K562 (cell line): ENCODE measurements around the gene JAKMIP2.

Source experiments
- ADNP ChIP-seq: fragments of 200-800 bp; sonication (Bioruptor generic); IDR thresholded peaks from 2 replicates; pipeline ENCODE4 v1.6.1; 2016; ENCODE audit warnings: missing genetic modification characterization, missing compliant biosample characterization
- CBFA2T2 ChIP-seq: fragments of 450-650 bp; conservative IDR thresholded peaks from 2 replicates; pipeline ENCODE4 v1.6.1; 2017; ENCODE audit warnings: mild to moderate bottlenecking
- CEBPZ ChIP-seq: fragments of 150-350 bp; IDR thresholded peaks from 2 replicates; pipeline ENCODE4 v1.6.1; 2014; ENCODE audit warnings: low read depth, mild to moderate bottlenecking, low read length, borderline replicate concordance
- CTCF ChIP-seq, 3 experiments: IDR thresholded peaks in 2 of 3; conservative IDR thresholded peaks in 1 of 3; 2 replicates each; pipeline ENCODE4 v1.5.1; 2011 to 2012; ENCODE audit warnings: low read length in 3 of 3, mild to moderate bottlenecking in 3 of 3, control low read depth in 2 of 3, improper control_type of control experiment in 1 of 3, inconsistent platforms in 1 of 3, low read depth in 1 of 3, mixed read lengths in 1 of 3, moderate library complexity in 1 of 3; ENCODE audit not compliant: insufficient read depth in 2 of 3
- EP300 ChIP-seq: IDR thresholded peaks from 2 replicates; pipeline ENCODE4 v1.6.1; 2012; ENCODE audit warnings: low read length, improper control_type of control experiment
- FOXA1 ChIP-seq: fragments of 450-650 bp; IDR thresholded peaks from 2 replicates; pipeline ENCODE4 v1.6.1; 2016; ENCODE audit warnings: mild to moderate bottlenecking, borderline replicate concordance
- KLF1 ChIP-seq: fragments of 450-650 bp; IDR thresholded peaks from 2 replicates; pipeline ENCODE4 v1.6.1; 2016; ENCODE audit warnings: missing genetic modification characterization, missing compliant biosample characterization
- NRF1 ChIP-seq, 2 experiments: fragments of 450-650 bp; IDR thresholded peaks in 1 of 2; conservative IDR thresholded peaks in 1 of 2; 2 replicates each; pipeline ENCODE4 v1.6.1; 2014; ENCODE audit warnings: mild to moderate bottlenecking in 2 of 2
- TAF7 ChIP-seq: fragments of 450-650 bp; IDR thresholded peaks from 2 replicates; pipeline ENCODE4 v1.6.1; 2016; ENCODE audit warnings: missing genetic modification characterization, missing compliant biosample characterization
- TARDBP ChIP-seq: fragments of 450-650 bp; IDR thresholded peaks from 2 replicates; pipeline ENCODE4 v1.6.1; 2016
- ZNF212 ChIP-seq: fragments of 450-650 bp; formaldehyde crosslinking; IDR thresholded peaks from 2 replicates; pipeline ENCODE4 v1.4.0; 2020; ENCODE audit warnings: mild to moderate bottlenecking
- ZNF431 ChIP-seq: sonication (generic); formaldehyde crosslinking; IDR thresholded peaks from 2 replicates; pipeline ENCODE4 v1.8.0; 2022; ENCODE audit warnings: mild to moderate bottlenecking, missing genetic modification reagents
- ZNF639 ChIP-seq, 2 experiments: fragments of 200-800 bp in 1 of 2; sonication (Bioruptor generic) in 1 of 2; sonication (generic) in 1 of 2; formaldehyde crosslinking in 1 of 2; IDR thresholded peaks in 1 of 2; conservative IDR thresholded peaks in 1 of 2; 2 replicates each; pipeline versions ENCODE4 v1.5.0 to v1.6.1; 2016 to 2020; ENCODE audit warnings: missing compliant biosample characterization in 1 of 2, missing genetic modification characterization in 1 of 2, missing genetic modification reagents in 1 of 2

DNA sequence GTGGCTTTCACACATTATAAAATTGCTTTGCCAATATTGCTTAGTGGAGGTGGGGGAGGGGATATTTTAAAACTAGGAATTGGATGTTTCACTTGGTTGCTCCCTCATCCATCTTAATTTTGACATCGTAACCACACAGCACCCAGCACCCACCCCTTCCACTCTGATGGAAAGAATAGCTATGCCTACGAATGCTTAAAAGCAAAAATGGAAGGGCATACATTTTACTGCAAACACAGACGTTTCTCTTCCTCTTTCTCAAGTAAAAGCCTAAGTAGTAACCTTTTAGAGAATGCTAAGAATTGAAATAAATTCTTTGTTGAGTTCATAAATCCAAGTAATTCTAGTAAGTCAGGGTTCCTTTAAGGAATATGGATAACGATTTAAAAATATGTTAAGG is 69.9 kb downstream of the JAKMIP2 start:
- TF ChIP-seq CBFA2T2, result no peak
- TF ChIP-seq ZNF212 (CRISPR knock-in tag), result no peak
- no peak for TF ChIP-seq FOXA1
- no peak for TF ChIP-seq ZNF639 (CRISPR knock-in tag; conservative IDR thresholded peaks at IDR 0.05 in 1 of 2, IDR thresholded peaks at IDR 0.05 in 1 of 2)
- no peak for TF ChIP-seq TAF7 (tag)
- TF ChIP-seq KLF1 (tag), result no peak
- no peak for TF ChIP-seq NRF1 (conservative IDR thresholded peaks at IDR 0.05 in 1 of 2, IDR thresholded peaks at IDR 0.05 in 1 of 2)
- no peak for TF ChIP-seq ZNF431 (CRISPR knock-in tag)
- no peak for TF ChIP-seq ADNP (tag)
- TF ChIP-seq CTCF (IDR thresholded peaks at IDR 0.05 in 2 of 3, conservative IDR thresholded peaks at IDR 0.05 in 1 of 3; ENCODE audit: insufficient read depth in 2 of 3, low read depth in 1 of 3, low read length in 3 of 3), result no peak
- no peak for TF ChIP-seq CEBPZ
- no peak for TF ChIP-seq EP300
- no peak for TF ChIP-seq TARDBP
